HFFc6 (cell line): ENCODE data around the gene EDC4. TPM values are rescaled to one million over a fixed set of nuclear protein-coding genes. Genes with fewer than 3 reads are reported as not detected.
A peak's percentile ranks its signal among the peaks of the same experiment; 100 is the strongest.

Experiments
- DNase-seq: peaks from one replicate; pipeline ENCODE4 v3.0.0-alpha.2; 2018
- H3K27ac Mint-ChIP-seq: 2 replicates; pipeline ENCODE4 v1.8.0; 2020; ENCODE audit warnings: mild to moderate bottlenecking, mixed read lengths
- H3K27me3 Mint-ChIP-seq: 2 replicates; pipeline ENCODE4 v1.8.0; 2021; ENCODE audit warnings: mild to moderate bottlenecking, moderate library complexity, mixed read lengths; ENCODE audit not compliant: insufficient read depth
- H3K36me3 Mint-ChIP-seq: 2 replicates; pipeline ENCODE4 v1.8.0; 2021; ENCODE audit warnings: low read depth, mixed read lengths
- H3K4me1 Mint-ChIP-seq: 2 replicates; pipeline ENCODE4 v1.8.0; 2020; ENCODE audit warnings: low read depth, mixed read lengths
- H3K4me3 Mint-ChIP-seq: 2 replicates; pipeline ENCODE4 v1.8.0; 2020; ENCODE audit warnings: mild to moderate bottlenecking, moderate library complexity, mixed read lengths
- H3K9me3 Mint-ChIP-seq: 2 replicates; pipeline ENCODE4 v1.8.0; 2020; ENCODE audit warnings: mild to moderate bottlenecking, mixed read lengths
- CTCF ChIP-seq: fragments of 200-600 bp; sonication (generic); IDR thresholded peaks from 2 replicates; pipeline ENCODE4 v1.5.0; 2021; ENCODE audit warnings: antibody characterized with exemption, mild to moderate bottlenecking
- total RNA-seq, 6 experiments: library from RNA; stranded (reverse); fragmentation: NEBNext Ultra II Directional; extraction: Animal tissue kit (Norgen Biotek cat#: 25700); gene quantifications; 2 replicates in 1 of 6; 3 replicates in 5 of 6; pipeline ENCODE4 v1.2.3, GENCODE V29; 2021

Gene EDC4
- total RNA-seq, 6 experiments from 2014 or later, result 60.2 to 81.0 (median 63.6) TPM

DNA sequence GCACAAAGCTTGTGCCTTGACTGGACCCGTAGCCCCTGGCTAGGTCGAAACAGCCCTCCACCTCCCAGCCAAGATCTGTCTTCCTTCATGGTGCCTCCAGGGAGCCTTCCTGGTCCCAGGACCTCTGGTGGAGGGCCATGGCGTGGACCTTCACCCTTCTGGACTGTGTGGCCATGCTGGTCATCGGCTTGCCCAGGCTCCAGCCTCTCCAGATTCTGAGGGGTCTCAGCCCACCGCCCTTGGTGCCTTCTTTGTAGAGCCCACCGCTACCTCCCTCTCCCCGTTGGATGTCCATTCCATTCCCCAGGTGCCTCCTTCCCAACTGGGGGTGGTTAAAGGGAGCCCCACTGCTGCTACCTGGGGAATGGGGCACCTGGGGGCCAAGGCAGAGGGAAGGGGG lies 55.3 kb downstream of the EDC4 start:
- no peak overlapping the region for H3K27ac Mint-ChIP-seq
- no peaks in the 10 kb centered on the region for H3K36me3 Mint-ChIP-seq
- no peak for DNase-seq
- H3K27me3 Mint-ChIP-seq, result no peaks in the 10 kb centered on the region; the same call in 1 of the 2 replicates
- no peak overlapping the region for H3K4me3 Mint-ChIP-seq
- H3K4me1 Mint-ChIP-seq, result no peaks in the 10 kb centered on the region; the same call in 1 of the 2 replicates
- no peaks in the 10 kb centered on the region for H3K9me3 Mint-ChIP-seq
- TF ChIP-seq CTCF, result no peak

- H3K36me3 Mint-ChIP-seq, result no peaks in the 10 kb centered on the region
- H3K4me1 Mint-ChIP-seq, result peaks cover under 1% of the 10 kb centered on the region
- H3K27me3 Mint-ChIP-seq, result no peaks in the 10 kb centered on the region; the same call in 1 of the 2 replicates
- no peak overlapping the region for H3K4me3 Mint-ChIP-seq
- no peaks in the 10 kb centered on the region for H3K9me3 Mint-ChIP-seq
- H3K27ac Mint-ChIP-seq, result no peak overlapping the region
- peak; percentile 85 for TF ChIP-seq CTCF
- DNase-seq, result peak; percentile 49
Measured at GRCh38 chr16:67928561-67929364, 55.9 kb downstream of the EDC4 start.

DNA sequence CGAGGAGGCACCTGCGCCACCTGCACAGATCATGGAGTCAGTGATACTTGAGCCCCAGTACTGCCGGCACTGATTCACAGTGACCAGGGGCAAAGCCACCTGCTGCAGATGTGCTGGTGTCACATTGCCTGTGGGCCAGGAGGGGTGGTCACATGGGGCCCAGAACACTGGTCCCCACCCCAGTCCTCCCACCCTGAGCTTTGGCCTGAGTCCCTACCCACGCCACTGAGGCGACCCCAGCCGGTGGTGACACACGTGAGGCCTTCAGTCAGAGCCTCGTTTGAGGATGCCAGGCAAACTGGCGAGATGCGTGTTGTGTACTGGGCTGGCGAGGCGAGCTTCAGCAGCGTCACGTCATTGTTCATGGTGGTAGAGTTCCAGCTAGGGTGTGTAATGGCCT lies 57.3 kb downstream of the EDC4 start:
- H3K27me3 Mint-ChIP-seq, result peaks cover 12% of the 10 kb centered on the region
- H3K27ac Mint-ChIP-seq, result no peak overlapping the region
- no peaks in the 10 kb centered on the region for H3K36me3 Mint-ChIP-seq
- H3K4me1 Mint-ChIP-seq, result peaks cover 15% of the 10 kb centered on the region
- H3K4me3 Mint-ChIP-seq, result no peak overlapping the region
- H3K9me3 Mint-ChIP-seq, result no peaks in the 10 kb centered on the region
- TF ChIP-seq CTCF, result no peak
- DNase-seq, result no peak

- TF ChIP-seq CTCF, result no peak
- peaks cover under 1% of the 10 kb centered on the region; the same call in 1 of the 2 replicates for H3K9me3 Mint-ChIP-seq
- H3K27me3 Mint-ChIP-seq, result peaks cover 17% of the 10 kb centered on the region
- H3K4me3 Mint-ChIP-seq, result no peak overlapping the region
- peaks cover 20% of the 10 kb centered on the region for H3K4me1 Mint-ChIP-seq
- H3K27ac Mint-ChIP-seq, result no peak overlapping the region
- no peak for DNase-seq
- H3K36me3 Mint-ChIP-seq, result no peaks in the 10 kb centered on the region
Measured at GRCh38 chr16:67930678-67931211, 57.9 kb downstream of the EDC4 start.

Other genes with a start within 250 kb of the EDC4 start
- gene CARMIL2, start 227.9 kb upstream of the EDC4 start, total RNA-seq, result 1 to 10 TPM; 1.6 to 2.7 (median 1.8) TPM
- 10 to 100 TPM; 18.0 to 25.8 (median 23.9) TPM for gene ACD, start 212.8 kb upstream of the EDC4 start, total RNA-seq
- gene PARD6A, start 212.1 kb upstream of the EDC4 start, total RNA-seq, result 1 to 10 TPM in 1 of 6 experiments, under 1 TPM in 5; 0.55 to 1.1 (median 0.86) TPM
- gene ENKD1, start 206.3 kb upstream of the EDC4 start, total RNA-seq, result 10 to 100 TPM in 1 of 6 experiments, 1 to 10 TPM in 5; 7.4 to 10.8 (median 8.9) TPM
- gene C16orf86, start 206.2 kb upstream of the EDC4 start, total RNA-seq, result 1 to 10 TPM; 1.0 to 1.9 (median 1.6) TPM
- gene GFOD2, start 153.7 kb upstream of the EDC4 start, total RNA-seq, result 10 to 100 TPM; 14.4 to 19.4 (median 16.9) TPM
- gene RANBP10, start 66.5 kb upstream of the EDC4 start, total RNA-seq, result 10 to 100 TPM; 11.5 to 15.6 (median 12.8) TPM
- gene TSNAXIP1, start 66.2 kb upstream of the EDC4 start, total RNA-seq, result 1 to 10 TPM in 2 of 6 experiments, under 1 TPM in 4; 0.23 to 1.3 (median 0.79) TPM
- 10 to 100 TPM; 15.1 to 18.6 (median 16.2) TPM for gene THAP11, start 30.7 kb upstream of the EDC4 start, total RNA-seq
- gene NUTF2, start 26.1 kb upstream of the EDC4 start, total RNA-seq, result 100 to 1,000 TPM; 182 to 195 (median 185) TPM
- 10 to 100 TPM; 51.2 to 64.2 (median 59.7) TPM for gene CENPT, start 25.4 kb upstream of the EDC4 start, total RNA-seq
- gene NRN1L, start 11.8 kb downstream of the EDC4 start, total RNA-seq, result under 1 TPM in 3 of 6 experiments, not detected in 3; 0.25 to 0.51 (median 0.38) TPM
- gene PSKH1, start 20.2 kb downstream of the EDC4 start, total RNA-seq, result 10 to 100 TPM; 25.2 to 34.1 (median 29.3) TPM
- gene CTRL, start 58.8 kb downstream of the EDC4 start, total RNA-seq, result under 1 TPM; 0.25 to 0.63 (median 0.43) TPM
- 10 to 100 TPM; 36.3 to 49.7 (median 40.0) TPM for gene PSMB10, start 63.8 kb downstream of the EDC4 start, total RNA-seq
- 10 to 100 TPM; 17.6 to 21.8 (median 19.8) TPM for gene LCAT, start 71.1 kb downstream of the EDC4 start, total RNA-seq
- gene SLC12A4, start 95.6 kb downstream of the EDC4 start, total RNA-seq, result 100 to 1,000 TPM in 1 of 6 experiments, 10 to 100 TPM in 5; 89.8 to 113 (median 98.9) TPM
- gene DPEP3, start 107.4 kb downstream of the EDC4 start, total RNA-seq, result not detected
- not detected for gene DPEP2, start 126.4 kb downstream of the EDC4 start, total RNA-seq
- not detected for gene DPEP2NB, start 142.9 kb downstream of the EDC4 start, total RNA-seq
- 1 to 10 TPM; 7.2 to 8.5 (median 8.2) TPM for gene DDX28, start 150.2 kb downstream of the EDC4 start, total RNA-seq
- 10 to 100 TPM; 13.3 to 17.4 (median 15.9) TPM for gene DUS2, start 150.2 kb downstream of the EDC4 start, total RNA-seq
- gene NFATC3, start 212.3 kb downstream of the EDC4 start, total RNA-seq, result 10 to 100 TPM; 17.2 to 20.7 (median 19.9) TPM